Stimulated activated CD4-positive, alpha-beta T cell treated with anti-CD3 and anti-CD28 coated beads, Interleukin-4, amount 100 ng/mL, for 48 hours (primary cell): ENCODE results near the gene PEX5.

ENCODE experiments used
- DNase-seq, 2 donors: peaks; one replicate each; pipeline ENCODE4 v3.0.0-alpha.2; 2020; ENCODE audit warnings: low read depth in 2 of 2

PEX5 gene

GRCh38 chr12:7189398-7190267, at the start of gene PEX5:
PEX5 (plus strand) TSS chr12:7189686; CDS start chr12:7190378, 692 bp downstream.
- DNase-seq: peak; percentile 69 to 82

GRCh38 chr12:7141351-7142005, 48.0 kb upstream of the PEX5 start:
- DNase-seq: no peak

GRCh38 chr12:7142056-7142644, 47.3 kb upstream of the PEX5 start:
- peak; percentile 36 to 53 for DNase-seq

GRCh38 chr12:7142809-7143465, 46.5 kb upstream of the PEX5 start:
- no peak for DNase-seq

GRCh38 chr12:7143564-7143963, 45.9 kb upstream of the PEX5 start:
- no peak for DNase-seq

- no peak for DNase-seq
Observed at GRCh38 chr12:7144414-7145120, 44.9 kb upstream of the PEX5 start.

GRCh38 chr12:7145671-7146070, 43.8 kb upstream of the PEX5 start:
- DNase-seq: no peak

GRCh38 chr12:7146228-7146627, 43.3 kb upstream of the PEX5 start:
- no peak for DNase-seq

GRCh38 chr12:7146906-7147305, 42.6 kb upstream of the PEX5 start:
- no peak for DNase-seq

GRCh38 chr12:7150356-7150755, 39.1 kb upstream of the PEX5 start:
- no peak for DNase-seq

GRCh38 chr12:7150841-7151240, 38.6 kb upstream of the PEX5 start:
- DNase-seq: no peak

- DNase-seq: no peak
Observed at GRCh38 chr12:7151532-7151931, 38.0 kb upstream of the PEX5 start.

- DNase-seq: no peak
Observed at GRCh38 chr12:7152818-7153217, 36.7 kb upstream of the PEX5 start.

GRCh38 chr12:7154042-7154441, 35.4 kb upstream of the PEX5 start:
- no peak for DNase-seq

- DNase-seq: no peak
Observed at GRCh38 chr12:7154901-7155470, 34.5 kb upstream of the PEX5 start.

- DNase-seq: no peak
Observed at GRCh38 chr12:7155471-7156034, 33.9 kb upstream of the PEX5 start.

GRCh38 chr12:7156259-7157197, 33.0 kb upstream of the PEX5 start:
- no peak for DNase-seq

GRCh38 chr12:7157391-7157790, 32.1 kb upstream of the PEX5 start:
- DNase-seq: no peak

- no peak for DNase-seq
Observed at GRCh38 chr12:7158781-7159609, 30.5 kb upstream of the PEX5 start.
